Stimulated activated CD4-positive, alpha-beta T cell treated with anti-CD3 and anti-CD28 coated beads, Interleukin-15, amount 100 ng/mL, for 48 hours (primary cell): Measurements from ENCODE around the gene FBXO47.
"Not testable (repeated sequence)": the region's sequence is repeated elsewhere in the genome, so short reads cannot be mapped to it uniquely, and the experiment has no call there.

Experiments used
- DNase-seq, 2 donors: peaks; one replicate each; pipeline ENCODE4 v3.0.0-alpha.2; 2020; ENCODE audit warnings: low read depth in 2 of 2

Gene FBXO47

DNA sequence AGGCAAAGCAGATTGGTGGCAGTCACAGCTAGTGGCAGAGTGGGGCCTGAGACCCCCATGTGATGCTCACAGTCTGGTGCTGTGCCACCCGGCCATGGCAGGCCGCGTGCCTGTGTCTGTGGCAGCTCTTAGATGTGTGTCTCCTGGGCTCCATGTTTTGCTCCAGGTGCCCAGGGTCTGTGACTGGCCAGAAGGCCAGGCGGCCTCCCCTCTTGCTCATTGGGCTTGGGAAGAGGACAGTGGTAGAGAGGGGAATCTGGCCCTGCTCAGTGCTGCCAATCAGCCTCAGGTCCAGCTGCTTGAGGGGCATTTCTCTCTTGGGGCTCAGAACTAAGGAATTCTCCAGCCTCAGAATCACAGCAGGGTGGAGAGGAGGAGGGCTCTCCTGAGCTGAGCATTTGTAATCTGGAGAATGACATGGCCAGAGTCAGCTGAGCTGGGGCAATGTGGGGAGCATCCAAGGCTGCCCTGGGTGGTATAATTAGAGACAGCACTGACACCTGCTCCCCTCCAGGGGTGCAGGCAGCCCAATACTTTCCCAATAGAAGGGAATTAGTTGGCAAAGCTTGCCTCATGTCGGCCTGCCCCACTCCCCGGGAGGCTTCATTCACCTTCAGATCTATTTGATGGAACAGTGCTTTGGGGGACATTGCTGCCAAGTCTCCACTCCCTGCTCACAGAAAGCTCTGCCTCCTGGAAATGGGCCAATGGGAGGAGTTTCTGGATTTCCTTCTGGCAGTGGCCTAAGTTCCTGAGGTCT is 44.5 kb downstream of the FBXO47 start:
- DNase-seq = no peak

DNA sequence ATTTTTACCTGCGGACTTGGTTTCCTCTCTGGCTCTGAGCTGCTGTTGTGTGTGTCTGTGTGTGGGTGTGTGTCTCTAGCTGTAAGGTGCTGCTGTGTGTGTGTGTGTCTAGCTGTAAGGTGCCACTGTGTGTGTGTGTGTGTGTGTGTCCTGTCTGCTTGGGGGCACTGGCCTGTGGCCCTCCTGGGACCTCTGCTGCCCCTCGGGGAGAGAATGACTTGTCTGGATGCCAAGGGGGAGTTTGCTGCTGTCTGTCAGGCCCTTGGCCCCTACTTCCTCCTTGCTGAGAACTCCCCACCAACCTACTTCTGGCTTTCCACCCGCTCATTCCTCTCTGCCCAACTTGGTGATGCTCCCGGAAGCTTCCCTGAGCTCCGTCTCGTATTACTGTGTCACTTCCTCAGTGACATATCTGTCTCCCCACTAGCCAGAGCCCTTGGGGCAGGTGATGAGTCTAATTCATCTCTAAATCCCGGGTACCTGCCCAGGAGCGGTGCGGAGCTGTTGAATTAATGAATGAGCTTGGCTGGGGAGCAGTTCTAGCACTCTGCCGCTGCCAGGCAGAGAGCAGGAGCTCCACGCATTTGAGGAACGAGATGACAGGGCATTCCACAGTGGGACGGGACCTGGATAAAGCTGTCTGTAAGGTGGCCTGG is 45.3 kb downstream of the FBXO47 start:
- no peak for DNase-seq

DNA sequence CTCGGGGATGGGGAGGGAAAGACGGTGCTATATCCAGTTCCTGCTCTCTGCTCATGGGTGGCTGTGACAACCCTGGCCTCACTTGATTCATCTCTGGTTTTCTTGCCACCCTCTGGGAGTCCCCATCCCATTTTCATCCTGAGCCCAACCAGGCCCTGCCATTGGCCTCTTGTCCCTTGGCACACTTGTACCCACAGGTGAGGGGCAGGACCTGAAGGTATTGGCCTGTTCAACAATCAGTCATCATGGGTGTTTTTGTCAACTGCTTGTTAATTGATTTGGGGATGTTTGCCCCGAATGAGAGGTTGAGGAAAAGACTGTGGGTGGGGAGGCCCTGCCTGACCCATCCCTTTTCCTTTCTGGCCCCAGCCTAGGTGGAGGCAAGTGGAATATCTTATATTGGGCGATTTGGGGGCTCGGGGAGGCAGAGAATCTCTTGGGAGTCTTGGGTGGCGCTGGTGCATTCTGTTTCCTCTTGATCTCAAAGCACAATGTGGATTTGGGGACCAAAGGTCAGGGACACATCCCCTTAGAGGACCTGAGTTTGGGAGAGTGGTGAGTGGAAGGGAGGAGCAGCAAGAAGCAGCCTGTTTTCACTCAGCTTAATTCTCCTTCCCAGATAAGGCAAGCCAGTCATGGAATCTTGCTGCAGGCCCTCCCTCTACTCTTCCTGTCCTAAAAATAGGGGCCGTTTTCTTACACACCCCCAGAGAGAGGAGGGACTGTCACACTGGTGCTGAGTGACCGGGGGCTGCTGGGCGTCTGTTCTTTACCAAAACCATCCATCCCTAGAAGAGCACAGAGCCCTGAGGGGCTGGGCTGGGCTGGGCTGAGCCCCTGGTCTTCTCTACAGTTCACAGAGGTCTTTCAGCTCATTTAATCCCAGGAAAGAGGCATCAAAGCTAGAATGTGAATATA is 46.6 kb downstream of the FBXO47 start:
- DNase-seq = no peak

DNA sequence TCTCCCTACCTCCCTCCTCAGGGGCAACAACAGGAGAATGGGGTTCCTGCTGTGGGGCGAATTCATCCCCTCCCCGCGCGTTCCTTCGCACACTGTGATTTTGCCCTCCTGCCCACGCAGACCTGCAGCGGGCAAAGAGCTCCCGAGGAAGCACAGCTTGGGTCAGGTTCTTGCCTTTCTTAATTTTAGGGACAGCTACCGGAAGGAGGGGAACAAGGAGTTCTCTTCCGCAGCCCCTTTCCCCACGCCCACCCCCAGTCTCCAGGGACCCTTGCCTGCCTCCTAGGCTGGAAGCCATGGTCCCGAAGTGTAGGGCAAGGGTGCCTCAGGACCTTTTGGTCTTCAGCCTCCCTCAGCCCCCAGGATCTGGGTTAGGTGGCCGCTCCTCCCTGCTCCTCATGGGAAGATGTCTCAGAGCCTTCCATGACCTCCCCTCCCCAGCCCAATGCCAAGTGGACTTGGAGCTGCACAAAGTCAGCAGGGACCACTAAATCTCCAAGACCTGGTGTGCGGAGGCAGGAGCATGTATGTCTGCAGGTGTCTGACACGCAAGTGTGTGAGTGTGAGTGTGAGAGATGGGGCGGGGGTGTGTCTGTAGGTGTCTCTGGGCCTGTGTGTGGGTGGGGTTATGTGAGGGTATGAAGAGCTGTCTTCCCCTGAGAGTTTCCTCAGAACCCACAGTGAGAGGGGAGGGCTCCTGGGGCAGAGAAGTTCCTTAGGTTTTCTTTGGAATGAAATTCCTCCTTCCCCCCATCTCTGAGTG is 47.7 kb downstream of the FBXO47 start:
- no peak for DNase-seq

DNA sequence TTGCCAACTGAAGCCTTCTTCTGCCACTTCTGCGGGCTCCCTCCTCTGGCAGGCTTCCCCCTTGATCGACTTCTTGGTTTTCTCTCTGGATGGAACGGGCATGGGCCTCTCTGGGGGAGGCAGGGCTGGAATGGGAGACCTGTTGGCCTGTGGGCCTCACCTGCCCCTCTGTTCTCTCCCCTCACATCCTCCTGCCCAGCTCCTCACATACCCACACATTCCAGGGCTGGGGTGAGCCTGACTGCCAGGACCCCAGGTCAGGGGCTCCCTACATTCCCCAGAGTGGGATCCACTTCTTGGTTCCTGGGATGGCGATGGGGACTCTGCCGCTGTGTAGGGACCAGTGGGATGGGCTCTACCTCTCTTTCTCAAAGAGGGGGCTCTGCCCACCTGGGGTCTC is 48.3 kb downstream of the FBXO47 start:
- no peak for DNase-seq

DNA sequence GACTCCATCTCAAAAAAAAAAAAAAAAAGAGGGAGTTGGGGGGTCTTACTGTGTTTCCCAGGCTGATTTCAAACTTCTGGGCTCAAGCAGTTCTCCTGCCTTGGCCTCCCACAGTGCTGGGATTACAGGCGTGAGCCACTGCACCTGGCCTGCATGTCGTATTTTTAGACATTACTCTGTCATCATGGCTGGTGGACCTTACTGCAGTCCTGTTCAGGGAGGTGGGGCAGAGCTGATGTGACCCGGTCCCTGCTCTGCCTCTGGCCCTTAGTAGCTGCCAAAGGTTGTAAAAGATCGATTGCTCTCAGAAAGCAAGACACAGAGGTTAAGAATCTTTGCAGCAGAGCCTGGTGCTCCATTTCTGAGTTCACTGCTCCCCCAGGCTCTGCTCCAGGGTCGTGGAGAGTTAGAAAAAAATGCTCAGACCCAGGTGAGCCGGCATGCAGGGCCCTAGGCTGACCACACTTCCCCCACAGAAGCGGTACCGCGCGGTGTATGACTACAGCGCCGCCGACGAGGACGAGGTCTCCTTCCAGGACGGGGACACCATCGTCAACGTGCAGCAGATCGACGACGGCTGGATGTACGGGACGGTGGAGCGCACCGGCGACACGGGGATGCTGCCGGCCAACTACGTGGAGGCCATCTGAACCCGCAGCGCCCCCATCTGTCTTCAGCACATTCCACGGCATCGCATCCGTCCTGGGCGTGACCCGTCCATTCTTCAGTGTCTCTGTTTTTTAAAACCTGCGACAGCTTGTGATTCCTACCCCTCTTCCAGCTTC is 48.9 kb downstream of the FBXO47 start:
- DNase-seq = no peak

DNA sequence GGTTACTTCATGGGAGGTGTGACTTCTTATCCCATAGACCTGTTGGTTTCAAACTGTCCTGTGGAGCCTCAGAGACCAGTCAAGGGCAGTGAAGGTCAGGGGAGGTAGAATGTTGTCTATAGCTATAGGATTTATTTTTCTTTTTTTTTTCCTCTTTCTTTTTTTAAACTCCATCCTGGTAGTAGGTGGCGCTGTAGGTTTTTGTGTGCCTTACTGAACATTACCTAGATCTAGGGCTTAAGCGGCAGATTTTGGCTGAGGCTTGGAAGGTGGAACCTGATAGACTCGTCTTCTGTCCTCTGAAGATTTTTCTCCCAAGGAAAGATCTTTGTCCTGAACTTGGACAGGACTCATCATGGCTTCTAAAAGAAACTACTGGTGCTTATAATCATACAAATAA is 49.9 kb downstream of the FBXO47 start:
- no peak for DNase-seq

DNA sequence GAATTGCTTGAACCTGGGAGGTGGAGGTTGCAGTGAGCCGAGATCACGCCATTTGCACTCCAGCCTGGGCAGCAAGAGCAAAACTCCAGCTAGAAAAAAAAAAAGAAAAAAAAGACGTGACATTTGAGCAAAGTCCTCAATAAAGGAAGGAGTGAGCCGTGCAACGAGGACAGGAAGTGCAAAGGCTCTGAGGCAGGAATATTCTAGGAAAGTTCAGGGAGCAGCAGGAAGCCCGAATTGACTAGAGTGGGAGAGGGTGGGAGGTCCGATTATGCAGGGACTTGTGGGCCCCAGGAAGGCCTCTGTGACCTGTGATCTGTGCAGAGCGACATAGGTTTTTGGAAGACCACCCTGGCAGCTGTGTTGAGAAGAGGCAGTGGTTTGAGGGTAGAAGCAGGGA is 50.4 kb downstream of the FBXO47 start:
- DNase-seq = no peak

DNA sequence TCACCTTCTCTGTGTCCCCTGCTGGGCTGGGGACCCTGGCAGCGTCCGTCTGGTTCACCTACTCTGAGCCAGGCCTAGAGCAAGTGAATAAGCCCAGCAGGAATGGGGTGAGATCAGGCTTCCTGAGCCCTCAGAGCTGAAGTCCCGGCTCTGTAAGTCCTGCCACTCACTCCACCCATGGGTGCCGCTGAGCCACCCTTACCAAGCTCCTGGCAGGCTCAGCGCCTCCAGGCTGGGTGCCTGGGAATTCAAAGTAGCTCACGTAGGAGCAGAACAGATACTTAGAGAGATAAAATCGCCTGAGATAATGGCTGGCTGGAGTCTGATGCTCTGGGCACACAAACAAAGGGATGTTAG is 51.6 kb downstream of the FBXO47 start:
- DNase-seq = no peak

DNA sequence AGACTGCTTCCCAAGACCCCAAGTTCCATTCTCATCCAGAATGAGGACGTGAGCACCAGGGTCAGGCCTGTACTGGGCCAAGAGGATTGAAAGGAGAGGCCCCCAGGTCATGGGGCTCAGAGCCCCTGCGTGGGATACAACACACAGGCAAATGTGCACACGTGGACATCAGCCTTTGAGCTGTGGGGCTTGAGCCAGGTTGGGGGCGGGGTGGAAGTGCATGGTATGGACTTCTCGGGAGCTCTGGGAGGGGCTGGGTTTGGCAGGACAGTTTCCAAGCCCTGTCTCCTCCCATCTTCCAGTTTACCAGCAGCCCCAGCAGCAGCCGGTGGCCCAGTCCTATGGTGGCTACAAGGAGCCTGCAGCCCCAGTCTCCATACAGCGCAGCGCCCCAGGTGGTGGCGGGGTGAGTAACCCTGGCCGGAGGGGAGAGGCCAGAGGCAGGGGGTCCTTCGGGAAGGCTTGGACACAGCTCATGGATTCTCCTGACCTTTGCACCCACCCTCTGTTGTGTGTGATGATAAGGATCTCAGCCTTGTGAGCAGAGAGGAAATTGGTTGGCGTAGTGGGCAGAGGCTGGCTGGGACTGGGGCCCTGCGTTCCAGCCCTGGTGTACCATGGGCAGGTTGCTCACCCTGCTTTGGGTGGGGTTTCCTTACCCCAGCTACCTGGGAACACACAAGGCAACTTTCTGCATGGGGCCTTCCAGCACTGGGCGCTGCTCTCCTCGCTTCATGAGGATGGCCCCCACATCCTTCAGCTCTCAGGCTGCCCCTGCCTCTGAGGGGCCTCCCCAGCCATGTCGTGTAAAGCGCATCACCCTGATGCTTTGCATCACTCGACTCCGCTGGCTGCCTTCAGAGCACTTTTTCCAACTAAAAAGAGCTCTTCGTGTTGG is 52.2 kb downstream of the FBXO47 start:
- no peak for DNase-seq

DNA sequence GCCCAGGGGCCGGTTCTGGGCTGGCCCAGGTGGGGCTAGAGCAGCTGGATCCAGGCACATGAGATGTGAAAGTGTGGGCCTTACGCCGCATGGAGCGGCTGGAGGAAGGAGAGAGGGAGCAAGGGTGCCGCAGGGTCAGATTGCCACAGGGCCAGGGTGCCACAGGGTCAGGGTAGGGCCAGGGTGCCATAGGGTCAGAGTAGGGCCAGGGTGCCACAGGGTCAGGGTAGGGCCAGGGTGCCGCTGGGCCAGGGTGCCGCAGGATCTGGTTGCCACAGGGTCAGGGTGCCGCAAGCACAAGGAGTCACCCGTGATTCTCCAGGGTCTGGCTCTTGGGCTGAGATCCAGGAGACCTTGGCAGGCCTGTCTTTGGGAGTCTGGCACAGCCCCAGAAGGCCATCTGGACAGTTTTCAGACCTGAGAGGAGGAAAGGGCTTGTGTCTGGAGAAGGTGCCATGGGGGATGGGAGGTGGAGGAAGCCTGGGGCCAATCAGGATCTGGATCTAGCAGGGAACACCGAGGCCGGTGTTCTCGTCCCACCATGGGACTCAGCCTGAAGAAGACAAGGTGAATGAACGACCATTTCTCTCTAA is 54.9 kb downstream of the FBXO47 start:
- no peak for DNase-seq

DNA sequence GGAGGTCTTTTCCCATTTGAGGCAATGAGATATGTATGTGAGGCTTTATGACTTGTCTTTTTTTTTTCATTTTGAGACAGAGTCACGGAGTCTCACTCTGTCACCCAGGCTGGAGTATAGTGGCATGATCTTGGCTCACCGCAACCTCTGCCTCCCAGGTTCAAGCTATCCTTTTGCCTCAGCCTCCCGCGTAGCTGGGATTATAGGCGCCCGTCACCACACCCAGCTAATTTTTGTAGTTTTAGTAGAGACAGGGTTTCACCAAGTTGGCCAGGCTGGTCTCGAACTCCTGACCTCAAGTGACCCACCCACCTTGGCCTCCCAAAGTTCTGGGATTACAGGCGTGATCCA is 55.5 kb downstream of the FBXO47 start:
- DNase-seq = not testable (repeated sequence)

DNA sequence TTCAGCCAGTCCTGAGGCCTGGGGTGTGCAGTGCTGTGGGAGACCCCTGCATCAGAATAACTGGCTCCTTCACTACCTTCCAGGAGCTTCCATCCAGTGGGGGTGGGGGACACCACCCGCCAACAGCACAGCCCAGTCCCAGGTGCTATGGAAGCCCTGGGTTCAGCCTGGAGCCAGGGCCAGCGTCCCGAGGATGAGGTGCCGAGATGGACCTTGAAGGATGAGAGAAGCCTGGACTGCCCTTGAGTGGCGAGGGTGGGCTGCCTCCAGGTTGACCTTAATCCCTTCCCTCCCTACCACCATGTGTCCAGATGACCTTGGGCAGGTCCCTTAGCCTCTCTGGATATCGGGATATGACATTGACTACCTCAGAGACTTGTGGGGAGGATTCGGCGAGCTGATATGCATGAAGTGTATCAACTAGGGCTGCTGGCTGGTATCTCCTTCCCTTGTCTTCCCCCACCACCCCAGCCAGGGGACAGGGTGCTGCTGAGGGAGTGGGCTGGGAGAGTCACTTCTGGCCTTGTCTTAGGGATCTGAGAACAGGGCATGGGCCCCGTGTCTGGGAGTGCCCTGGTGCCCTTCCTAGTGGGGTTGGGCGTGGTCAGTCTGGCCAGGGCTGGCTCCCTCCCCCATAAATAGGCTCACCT is 56.0 kb downstream of the FBXO47 start:
- DNase-seq = no peak

DNA sequence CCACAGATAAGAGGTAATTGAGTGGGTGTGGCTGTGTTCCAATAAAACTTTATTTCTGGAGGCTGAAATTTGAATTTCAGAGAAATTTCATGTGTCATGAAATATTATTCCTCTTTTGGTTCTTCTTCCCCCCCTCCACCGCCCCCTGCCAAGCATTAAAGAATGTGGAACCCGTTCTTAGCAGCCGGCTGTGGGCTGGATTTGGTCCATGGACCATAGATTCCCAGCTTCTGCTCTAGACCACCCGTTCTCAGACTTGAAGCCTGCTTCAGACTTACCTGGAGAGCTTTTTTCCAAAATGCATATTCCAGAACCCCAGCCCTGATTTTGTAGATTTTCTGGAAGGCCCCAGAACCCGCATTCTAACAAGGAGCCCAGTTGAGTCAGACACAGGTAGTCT is 56.9 kb downstream of the FBXO47 start:
- no peak for DNase-seq

DNA sequence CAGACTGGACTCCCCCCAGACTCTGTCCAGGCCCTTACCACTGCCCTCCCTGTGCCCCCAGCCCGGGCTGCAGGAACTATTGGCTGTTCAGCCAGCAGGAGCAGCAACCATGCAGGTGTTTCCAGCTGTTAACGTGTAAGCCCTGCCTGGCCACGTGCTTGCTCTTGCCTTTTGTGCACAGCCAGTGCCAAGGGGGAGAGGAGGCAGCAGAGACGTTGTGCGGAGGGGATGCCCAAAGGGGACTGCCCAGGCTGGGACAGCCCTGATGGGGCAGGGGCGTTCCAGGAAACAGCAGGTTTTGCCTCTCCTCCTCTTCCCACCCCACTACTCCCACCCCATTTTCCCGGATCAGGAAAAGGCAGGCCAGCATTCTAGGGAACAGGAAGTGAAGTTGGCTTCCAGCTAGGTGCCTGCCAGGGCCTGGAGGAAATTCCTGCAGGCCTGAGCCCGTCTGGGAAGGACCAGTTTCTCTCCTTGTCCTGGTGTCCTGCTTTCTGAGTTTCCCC is 58.5 kb downstream of the FBXO47 start:
- no peak for DNase-seq

DNA sequence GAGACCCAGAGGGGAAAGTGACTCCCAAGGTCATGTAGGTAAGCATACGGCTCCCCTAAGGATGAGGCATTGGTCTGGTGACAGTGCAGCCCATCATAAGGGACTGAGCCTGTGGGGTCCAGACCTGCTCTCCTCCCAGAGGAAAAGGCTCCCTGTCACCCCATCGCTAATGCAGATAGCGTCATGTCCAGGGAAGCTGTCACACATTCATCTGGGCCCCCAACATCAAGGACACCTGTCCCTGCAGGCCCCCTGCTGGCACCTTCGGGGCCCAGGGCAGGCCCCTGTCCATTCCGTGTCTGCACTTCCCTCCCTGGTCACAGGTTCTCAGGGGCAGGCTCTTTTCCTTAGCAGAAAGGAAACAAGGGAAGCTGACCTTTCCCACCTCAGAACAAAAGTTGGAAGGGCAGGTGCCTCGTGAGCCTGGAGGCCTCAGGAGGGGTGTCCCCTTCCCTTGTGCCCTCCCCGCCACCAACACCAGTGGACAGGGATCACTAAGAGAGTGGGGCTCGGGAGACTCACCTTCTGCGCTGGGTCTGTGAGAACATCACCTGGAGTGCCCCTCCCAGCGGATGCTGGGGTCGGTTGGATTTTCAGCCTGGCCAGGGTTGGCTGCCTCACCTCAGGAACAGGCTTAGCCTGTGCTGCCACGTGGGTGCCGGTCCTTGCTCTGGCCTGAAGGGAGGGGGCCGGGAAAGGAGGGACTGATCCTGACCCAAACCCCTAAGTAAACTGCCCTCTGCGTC is 59.1 kb downstream of the FBXO47 start:
- no peak for DNase-seq

DNA sequence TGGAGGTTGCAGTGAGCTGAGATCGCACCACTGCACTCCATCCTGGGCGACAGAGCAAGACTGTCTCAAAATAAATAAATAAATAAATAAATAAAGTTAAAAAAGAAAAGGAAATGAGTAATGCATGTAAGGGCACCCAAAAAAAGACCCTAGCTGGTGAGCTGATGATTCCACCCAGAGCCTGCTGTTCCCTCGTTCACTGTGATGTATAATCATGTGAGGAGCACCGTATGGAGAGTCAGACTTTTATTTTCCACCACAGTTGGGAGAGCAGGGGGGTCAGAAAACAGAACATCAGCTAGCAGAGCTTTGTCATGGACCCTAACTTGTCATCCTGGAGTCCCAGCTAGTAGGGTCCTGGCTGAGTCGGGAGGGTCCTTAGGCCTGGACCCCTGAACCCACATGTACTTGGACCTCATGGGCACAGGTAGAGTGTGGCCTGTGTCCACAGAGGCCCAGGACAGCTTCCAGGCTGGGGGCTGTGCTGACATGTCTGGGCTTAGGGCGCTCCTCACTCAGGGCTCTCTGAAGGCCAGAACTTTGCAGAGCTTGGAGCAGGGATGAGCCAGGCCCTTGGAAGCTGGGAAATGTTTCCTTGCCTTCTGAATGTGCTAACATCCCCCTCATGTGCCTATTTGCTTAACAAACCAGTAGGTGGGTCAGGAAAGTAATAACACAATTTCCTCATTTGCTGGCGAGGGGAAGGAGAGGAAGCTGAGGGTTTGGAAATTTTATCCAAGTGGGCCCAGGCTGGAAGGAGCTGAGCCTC is 60.6 kb downstream of the FBXO47 start:
- DNase-seq = no peak

DNA sequence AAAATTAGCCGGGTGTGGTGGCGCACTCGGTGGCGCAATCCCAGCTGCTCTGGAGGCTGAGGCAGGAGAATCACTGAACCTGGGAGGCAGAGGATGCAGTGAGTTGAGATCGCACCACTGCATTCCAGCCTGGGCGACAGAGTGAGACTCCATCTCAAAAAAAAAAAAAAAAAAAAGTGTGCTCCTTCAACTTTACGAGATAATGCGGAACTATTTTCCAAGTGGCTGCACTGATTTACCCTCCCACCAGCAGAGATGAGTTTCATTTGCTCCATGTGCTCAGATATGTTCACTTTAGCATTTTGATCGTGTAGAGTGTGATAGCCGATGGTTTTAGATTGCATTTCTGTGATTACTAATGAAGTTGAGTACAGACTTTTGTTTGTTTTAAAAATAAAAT is 61.8 kb downstream of the FBXO47 start:
- DNase-seq = no peak
